ENCODE measurements around the gene RIMS1.

RIMS1 gene

DNA sequence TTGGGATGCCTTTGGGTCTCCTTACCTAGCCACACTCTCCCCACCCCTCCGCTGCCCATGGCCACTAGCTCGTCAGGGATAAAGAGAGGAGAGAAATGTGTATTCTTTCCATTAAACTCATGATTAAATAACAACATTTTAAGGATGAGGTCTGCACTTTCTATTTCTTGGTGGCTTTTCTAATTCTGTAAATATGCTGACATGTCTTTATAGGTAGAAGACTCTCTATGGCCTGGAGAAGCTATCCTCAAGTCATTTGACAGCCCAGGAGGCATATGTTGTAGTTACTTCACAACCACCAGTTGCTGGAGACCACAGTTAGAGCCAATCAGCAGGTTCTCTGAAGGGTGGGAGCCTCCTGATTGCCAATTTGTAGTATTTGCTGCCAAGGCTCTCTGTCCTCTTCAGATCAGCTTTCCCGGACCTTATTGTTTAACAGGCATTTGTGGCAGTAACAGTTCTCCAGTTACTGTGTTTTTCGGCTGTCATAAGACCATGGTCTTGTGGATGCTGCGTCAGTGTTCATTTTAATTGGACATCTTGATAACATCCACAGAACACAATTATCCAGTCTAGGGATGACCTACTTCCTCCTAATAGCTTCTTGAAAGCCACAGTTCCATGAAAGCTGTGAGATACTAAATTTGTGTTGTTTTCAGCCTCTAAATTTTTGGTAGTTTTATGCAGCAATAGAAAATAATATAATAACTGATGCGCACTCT is 530.6 kb downstream of the RIMS1 start:
- Histone ChIP-seq H3K27me3 (ENCODE audit: control insufficient read depth, insufficient read depth, low read length, poor library complexity, severe bottlenecking) (no peaks in the 10 kb centered on the region), H3K4me3 (ENCODE audit: insufficient read depth, low read depth, low read length) (no peak overlapping the region), H3K36me3 (ENCODE audit: control insufficient read depth, insufficient read depth, low read length) (no peaks in the 10 kb centered on the region), H3K27ac (ENCODE audit: insufficient read depth, low read depth, low read length, poor library complexity, severe bottlenecking) (no peak overlapping the region), H3K4me1 (ENCODE audit: control insufficient read depth, insufficient read depth, low read length) (peaks cover 5% of the 10 kb centered on the region), H3K9me3 (ENCODE audit: control insufficient read depth, low read length) (no peaks in the 10 kb centered on the region)
- 96 to 97% methylated on average over 4 of the region's 6 CpGs for WGBS, 2 experiments

DNA sequence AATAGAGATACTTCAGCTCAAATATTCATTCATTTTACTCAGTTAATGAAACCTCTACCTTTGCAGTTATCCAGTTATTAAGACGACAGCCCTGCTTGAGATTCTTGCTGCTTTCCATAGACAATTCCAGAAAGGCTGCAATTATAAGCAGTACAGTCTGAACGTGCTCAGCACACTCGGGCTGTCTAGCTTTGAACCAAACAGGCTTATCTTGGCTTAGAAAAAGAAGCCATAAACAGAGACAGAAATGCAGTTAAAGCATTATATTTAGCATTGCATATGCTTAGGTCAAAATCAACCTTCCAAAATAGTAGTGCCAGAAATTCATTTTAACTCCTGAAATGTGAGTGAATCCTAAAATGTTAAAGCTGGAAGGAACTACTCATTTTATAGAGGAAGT is 531.4 kb downstream of the RIMS1 start:
- WGBS, 2 experiments: 86 to 94% methylated on average over 3 of the region's 3 CpGs
- Histone ChIP-seq H3K27me3 (ENCODE audit: control insufficient read depth, insufficient read depth, low read length, poor library complexity, severe bottlenecking) (no peaks in the 10 kb centered on the region), H3K4me1 (ENCODE audit: control insufficient read depth, insufficient read depth, low read length) (peaks cover 5% of the 10 kb centered on the region), H3K9me3 (ENCODE audit: control insufficient read depth, low read length) (no peaks in the 10 kb centered on the region), H3K27ac (ENCODE audit: insufficient read depth, low read depth, low read length, poor library complexity, severe bottlenecking) (no peak overlapping the region), H3K4me3 (ENCODE audit: insufficient read depth, low read depth, low read length) (no peak overlapping the region), H3K36me3 (ENCODE audit: control insufficient read depth, insufficient read depth, low read length) (no peaks in the 10 kb centered on the region)

DNA sequence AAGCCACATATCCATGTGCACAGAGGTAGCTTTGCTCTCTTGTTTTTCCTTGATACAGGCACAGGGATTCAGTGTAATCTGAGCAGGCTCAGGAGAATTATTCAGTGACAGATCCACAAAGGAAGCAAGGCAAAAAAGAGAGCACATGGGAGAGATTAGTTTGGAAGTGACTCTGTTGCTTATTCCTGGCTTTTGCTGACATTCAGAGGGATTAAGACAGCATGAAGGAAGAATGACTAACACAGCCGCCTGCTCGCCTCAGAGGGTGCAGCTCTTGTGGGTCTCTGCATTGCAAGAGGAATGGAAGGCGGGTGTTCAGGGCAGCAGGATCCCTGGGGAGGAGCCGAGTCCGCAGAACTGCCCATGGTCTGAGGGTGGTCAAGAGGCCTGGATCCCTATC is 532.1 kb downstream of the RIMS1 start:
- Histone ChIP-seq H3K9me3 (ENCODE audit: control insufficient read depth, low read length) (no peaks in the 10 kb centered on the region), H3K4me3 (ENCODE audit: insufficient read depth, low read depth, low read length) (no peak overlapping the region), H3K4me1 (ENCODE audit: control insufficient read depth, insufficient read depth, low read length) (peaks cover 5% of the 10 kb centered on the region), H3K27ac (ENCODE audit: insufficient read depth, low read depth, low read length, poor library complexity, severe bottlenecking) (no peak overlapping the region), H3K36me3 (ENCODE audit: control insufficient read depth, insufficient read depth, low read length) (no peaks in the 10 kb centered on the region), H3K27me3 (ENCODE audit: control insufficient read depth, insufficient read depth, low read length, poor library complexity, severe bottlenecking) (no peaks in the 10 kb centered on the region)
- WGBS, 2 experiments: 69 to 81% methylated on average over 5 of the region's 5 CpGs

DNA sequence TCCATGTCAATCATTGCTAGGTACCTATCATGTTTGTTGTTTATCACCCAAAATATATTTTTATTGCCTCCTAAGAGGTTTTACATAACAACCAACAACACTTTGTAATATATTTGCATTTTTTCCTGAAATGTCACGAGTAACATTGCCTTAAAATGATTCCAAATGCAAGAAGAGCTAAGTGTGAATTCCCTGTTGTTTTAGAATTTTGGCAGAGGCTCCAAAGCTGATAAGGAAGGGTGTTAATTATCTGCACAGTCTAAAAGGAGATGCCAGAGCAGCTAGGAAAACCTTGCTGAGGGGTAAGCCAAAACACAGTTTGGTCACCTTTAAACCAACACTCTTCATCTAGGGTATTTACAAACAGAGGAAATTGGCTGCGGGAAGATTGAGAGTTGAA is 533.6 kb downstream of the RIMS1 start:
- 98 to 100% methylated on average over 2 of the region's 2 CpGs for WGBS, 2 experiments
- no peaks in the 10 kb centered on the region for H3K36me3 ChIP-seq (ENCODE audit: control insufficient read depth, insufficient read depth, low read length)
- H3K4me1 ChIP-seq (ENCODE audit: control insufficient read depth, insufficient read depth, low read length): peaks cover 5% of the 10 kb centered on the region
- no peaks in the 10 kb centered on the region for H3K9me3 ChIP-seq (ENCODE audit: control insufficient read depth, low read length)
- H3K27ac ChIP-seq (ENCODE audit: insufficient read depth, low read depth, low read length, poor library complexity, severe bottlenecking): no peak overlapping the region
- H3K4me3 ChIP-seq (ENCODE audit: insufficient read depth, low read depth, low read length): no peak overlapping the region
- no peaks in the 10 kb centered on the region for H3K27me3 ChIP-seq (ENCODE audit: control insufficient read depth, insufficient read depth, low read length, poor library complexity, severe bottlenecking)

DNA sequence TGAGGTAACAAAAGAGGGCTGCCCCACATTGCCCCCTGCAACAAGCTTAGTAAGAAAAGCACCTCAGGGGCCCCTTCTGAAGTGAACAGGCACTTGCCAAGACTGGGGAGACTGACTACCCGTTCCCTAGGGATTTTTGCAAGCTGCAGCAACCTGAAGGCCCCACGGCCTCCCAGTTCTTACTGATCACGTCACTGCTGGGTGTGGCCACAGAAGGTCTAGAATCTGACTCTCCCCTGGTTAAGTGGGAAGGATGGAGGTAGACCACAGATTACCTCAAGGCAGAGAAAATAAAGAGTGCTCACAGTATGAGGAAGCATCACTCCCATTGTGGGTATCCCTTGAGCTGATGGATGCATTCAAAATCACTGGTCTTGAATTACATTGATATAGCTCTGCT is 534.1 kb downstream of the RIMS1 start:
- WGBS, 2 experiments: 88 to 91% methylated on average over 3 of the region's 3 CpGs
- no peaks in the 10 kb centered on the region for H3K9me3 ChIP-seq (ENCODE audit: control insufficient read depth, low read length)
- no peaks in the 10 kb centered on the region for H3K36me3 ChIP-seq (ENCODE audit: control insufficient read depth, insufficient read depth, low read length)
- H3K27ac ChIP-seq (ENCODE audit: insufficient read depth, low read depth, low read length, poor library complexity, severe bottlenecking): no peak overlapping the region
- no peak overlapping the region for H3K4me3 ChIP-seq (ENCODE audit: insufficient read depth, low read depth, low read length)
- H3K4me1 ChIP-seq (ENCODE audit: control insufficient read depth, insufficient read depth, low read length): peaks cover 5% of the 10 kb centered on the region
- no peaks in the 10 kb centered on the region for H3K27me3 ChIP-seq (ENCODE audit: control insufficient read depth, insufficient read depth, low read length, poor library complexity, severe bottlenecking)

DNA sequence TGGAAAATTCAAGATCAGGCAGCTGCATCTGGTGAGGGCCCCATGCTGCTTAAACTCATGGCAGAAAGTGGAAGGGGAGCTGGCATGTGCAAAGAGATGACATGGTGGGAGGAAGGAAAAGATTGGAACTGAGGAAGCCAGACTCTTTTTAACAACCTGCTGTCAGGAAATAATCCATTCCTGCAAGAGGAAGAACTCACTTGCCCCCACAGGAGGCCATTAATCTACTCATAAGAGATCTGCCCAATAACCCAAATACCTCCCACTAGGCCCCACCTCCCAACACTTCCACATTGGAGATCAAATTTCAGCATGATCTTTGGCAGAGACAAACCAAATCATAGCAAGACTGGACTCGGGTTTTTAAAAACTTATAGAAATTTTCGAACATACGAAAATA is 535.0 kb downstream of the RIMS1 start:
- Histone ChIP-seq H3K4me3 (ENCODE audit: insufficient read depth, low read depth, low read length) (no peak overlapping the region), H3K36me3 (ENCODE audit: control insufficient read depth, insufficient read depth, low read length) (no peaks in the 10 kb centered on the region), H3K27me3 (ENCODE audit: control insufficient read depth, insufficient read depth, low read length, poor library complexity, severe bottlenecking) (no peaks in the 10 kb centered on the region), H3K4me1 (ENCODE audit: control insufficient read depth, insufficient read depth, low read length) (peaks cover 5% of the 10 kb centered on the region), H3K27ac (ENCODE audit: insufficient read depth, low read depth, low read length, poor library complexity, severe bottlenecking) (no peak overlapping the region), H3K9me3 (ENCODE audit: control insufficient read depth, low read length) (no peaks in the 10 kb centered on the region)
- WGBS, 2 experiments: 97 to 100% methylated on average over 3 of the region's 3 CpGs

DNA sequence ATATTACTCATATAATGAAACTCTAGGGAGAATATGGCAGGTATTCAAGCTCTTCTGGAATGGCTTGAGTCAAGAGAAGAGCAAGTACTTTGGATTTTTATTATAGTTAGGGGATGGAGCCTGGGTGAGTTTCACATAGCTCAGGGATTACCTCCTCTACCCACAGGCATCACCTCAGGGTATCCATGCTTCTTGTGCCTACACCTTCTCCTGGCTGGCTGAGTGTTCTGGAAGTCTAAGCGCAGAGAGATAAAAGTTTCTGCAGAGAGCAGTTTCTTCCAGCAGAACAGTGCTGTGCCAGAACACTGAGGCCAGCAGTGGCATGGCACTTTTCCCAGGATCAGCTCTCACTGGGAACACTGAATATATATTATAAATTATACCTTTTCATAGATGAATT is 535.8 kb downstream of the RIMS1 start:
- Histone ChIP-seq H3K4me3 (ENCODE audit: insufficient read depth, low read depth, low read length) (no peak overlapping the region), H3K27me3 (ENCODE audit: control insufficient read depth, insufficient read depth, low read length, poor library complexity, severe bottlenecking) (no peaks in the 10 kb centered on the region), H3K9me3 (ENCODE audit: control insufficient read depth, low read length) (no peaks in the 10 kb centered on the region), H3K4me1 (ENCODE audit: control insufficient read depth, insufficient read depth, low read length) (peaks cover 5% of the 10 kb centered on the region), H3K27ac (ENCODE audit: insufficient read depth, low read depth, low read length, poor library complexity, severe bottlenecking) (no peak overlapping the region), H3K36me3 (ENCODE audit: control insufficient read depth, insufficient read depth, low read length) (no peaks in the 10 kb centered on the region)
- 84 to 93% methylated on average over 1 of the region's 1 CpG for WGBS, 2 experiments

DNA sequence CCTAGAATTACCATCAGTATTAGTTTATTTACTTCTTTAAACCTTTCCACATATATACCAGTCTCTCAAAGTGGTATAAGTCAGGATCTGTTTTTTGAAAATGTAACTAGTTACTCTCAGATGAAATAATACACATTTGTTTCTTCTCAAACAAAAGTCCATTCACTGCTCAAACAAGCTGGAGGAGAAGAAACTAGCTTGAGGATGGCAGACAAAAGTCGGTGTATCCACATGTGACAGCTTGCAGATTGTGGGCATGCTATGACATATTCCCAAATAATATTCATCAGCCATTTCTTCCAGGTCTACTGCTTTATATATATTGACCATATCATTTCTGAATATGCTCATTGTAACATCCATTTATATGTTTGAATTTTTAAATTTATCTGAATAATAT is 538.1 kb downstream of the RIMS1 start:
- Histone ChIP-seq H3K27me3 (ENCODE audit: control insufficient read depth, insufficient read depth, low read length, poor library complexity, severe bottlenecking) (no peaks in the 10 kb centered on the region), H3K36me3 (ENCODE audit: control insufficient read depth, insufficient read depth, low read length) (no peaks in the 10 kb centered on the region), H3K27ac (ENCODE audit: insufficient read depth, low read depth, low read length, poor library complexity, severe bottlenecking) (no peak overlapping the region), H3K4me3 (ENCODE audit: insufficient read depth, low read depth, low read length) (no peak overlapping the region), H3K4me1 (ENCODE audit: control insufficient read depth, insufficient read depth, low read length) (peaks cover 5% of the 10 kb centered on the region), H3K9me3 (ENCODE audit: control insufficient read depth, low read length) (no peaks in the 10 kb centered on the region)
- 89 to 100% methylated on average over 1 of the region's 1 CpG for WGBS, 2 experiments

DNA sequence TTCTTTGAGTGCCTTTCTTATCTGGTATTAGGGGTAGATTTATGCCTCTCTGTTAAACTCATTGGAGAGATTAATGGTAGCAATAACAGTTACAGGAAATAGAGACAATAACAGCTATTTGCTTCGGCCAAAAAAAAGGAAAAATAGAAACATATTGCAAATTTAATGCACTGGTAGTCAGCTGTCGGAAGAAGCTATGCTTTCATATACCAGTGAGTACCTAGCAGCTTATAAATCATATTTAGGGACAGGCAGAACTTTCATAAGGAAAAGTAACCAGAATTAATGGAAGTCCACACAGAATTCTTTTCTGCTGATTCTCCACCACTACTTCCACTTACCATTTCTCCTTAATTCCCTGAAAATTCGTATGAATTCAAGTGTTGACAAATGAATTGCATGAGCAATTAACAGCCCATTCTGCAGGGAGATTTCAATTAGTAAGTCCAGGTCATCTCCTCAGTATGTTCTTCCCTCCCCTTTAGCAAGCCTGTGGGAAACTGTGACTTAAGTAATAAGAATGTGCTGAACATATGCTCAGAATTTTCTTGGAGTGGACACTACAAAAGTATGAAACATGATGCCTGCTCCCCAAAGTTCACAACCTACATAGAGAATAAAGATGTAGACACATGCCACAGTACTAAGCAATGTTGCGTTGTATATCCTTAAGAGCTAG is 538.8 kb downstream of the RIMS1 start:
- H3K9me3 ChIP-seq (ENCODE audit: control insufficient read depth, low read length): no peaks in the 10 kb centered on the region
- no peaks in the 10 kb centered on the region for H3K36me3 ChIP-seq (ENCODE audit: control insufficient read depth, insufficient read depth, low read length)
- H3K4me3 ChIP-seq (ENCODE audit: insufficient read depth, low read depth, low read length): no peak overlapping the region
- no peak overlapping the region for H3K27ac ChIP-seq (ENCODE audit: insufficient read depth, low read depth, low read length, poor library complexity, severe bottlenecking)
- 91 to 100% methylated on average over 4 of the region's 4 CpGs for WGBS, 2 experiments
- no peaks in the 10 kb centered on the region for H3K27me3 ChIP-seq (ENCODE audit: control insufficient read depth, insufficient read depth, low read length, poor library complexity, severe bottlenecking)
- peaks cover 4% of the 10 kb centered on the region for H3K4me1 ChIP-seq (ENCODE audit: control insufficient read depth, insufficient read depth, low read length)

DNA sequence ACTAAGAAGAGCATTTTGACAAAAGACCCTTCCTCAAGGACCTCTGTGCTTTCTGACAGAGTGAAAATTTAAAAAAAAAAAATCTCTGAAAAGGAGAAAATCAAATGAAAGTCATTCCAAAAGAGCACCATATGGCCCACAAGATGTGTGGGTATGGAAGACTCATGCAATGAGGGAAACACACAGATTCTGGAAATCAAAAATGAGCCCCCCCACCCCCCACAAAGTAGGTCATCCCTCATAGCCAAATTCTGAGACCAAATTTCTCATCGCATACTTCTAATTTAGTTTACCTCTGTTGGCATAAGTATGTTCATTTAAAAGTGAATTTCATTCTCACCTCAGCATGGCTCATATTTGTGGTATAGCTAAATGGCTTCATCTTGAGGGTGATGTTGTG is 554.3 kb downstream of the RIMS1 start:
- H3K27ac ChIP-seq (ENCODE audit: insufficient read depth, low read depth, low read length, poor library complexity, severe bottlenecking): no peak overlapping the region
- H3K9me3 ChIP-seq (ENCODE audit: control insufficient read depth, low read length): no peaks in the 10 kb centered on the region
- WGBS, 2 experiments: 100% methylated on average over 1 of the region's 1 CpG; no CpG with 5 or more reads in 1 of the 2 experiments
- no peaks in the 10 kb centered on the region for H3K36me3 ChIP-seq (ENCODE audit: control insufficient read depth, insufficient read depth, low read length)
- no peak overlapping the region for H3K4me3 ChIP-seq (ENCODE audit: insufficient read depth, low read depth, low read length)
- H3K27me3 ChIP-seq (ENCODE audit: control insufficient read depth, insufficient read depth, low read length, poor library complexity, severe bottlenecking): no peaks in the 10 kb centered on the region
- no peaks in the 10 kb centered on the region for H3K4me1 ChIP-seq (ENCODE audit: control insufficient read depth, insufficient read depth, low read length)
